ENCODE measurements around the gene BAG5.

BAG5 gene

GRCh38 chr14:103545915-103546651, 16.4 kb downstream of the BAG5 start:
- no peak for DNase-seq

- DNase-seq: no peak
Measured at GRCh38 chr14:103545219-103545914, 17.1 kb downstream of the BAG5 start.

GRCh38 chr14:103544388-103545218, 17.9 kb downstream of the BAG5 start:
- DNase-seq: no peak

GRCh38 chr14:103543721-103544387, 18.6 kb downstream of the BAG5 start:
- DNase-seq: no peak

DNA sequence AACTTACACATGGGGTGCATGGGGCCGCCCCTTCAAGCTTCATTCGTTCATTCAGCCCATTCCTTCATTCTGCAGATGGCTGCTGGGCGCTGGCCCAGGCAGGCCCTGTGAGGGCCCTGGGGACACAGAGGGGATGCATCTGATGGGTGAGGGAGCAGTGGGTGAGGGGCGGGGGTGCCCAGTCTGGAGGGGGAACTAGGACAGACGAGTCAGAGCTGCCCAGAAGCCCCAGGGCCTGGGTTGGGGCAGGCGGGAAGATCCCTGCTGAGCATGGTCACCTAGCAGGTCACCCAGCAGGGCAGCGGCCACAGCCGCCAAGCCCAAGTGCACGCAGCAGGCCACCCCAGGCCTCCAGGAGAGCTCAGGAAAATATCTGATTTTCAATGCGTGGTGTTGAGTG, 19.3 kb downstream of the BAG5 start:
- no peak for DNase-seq

DNA sequence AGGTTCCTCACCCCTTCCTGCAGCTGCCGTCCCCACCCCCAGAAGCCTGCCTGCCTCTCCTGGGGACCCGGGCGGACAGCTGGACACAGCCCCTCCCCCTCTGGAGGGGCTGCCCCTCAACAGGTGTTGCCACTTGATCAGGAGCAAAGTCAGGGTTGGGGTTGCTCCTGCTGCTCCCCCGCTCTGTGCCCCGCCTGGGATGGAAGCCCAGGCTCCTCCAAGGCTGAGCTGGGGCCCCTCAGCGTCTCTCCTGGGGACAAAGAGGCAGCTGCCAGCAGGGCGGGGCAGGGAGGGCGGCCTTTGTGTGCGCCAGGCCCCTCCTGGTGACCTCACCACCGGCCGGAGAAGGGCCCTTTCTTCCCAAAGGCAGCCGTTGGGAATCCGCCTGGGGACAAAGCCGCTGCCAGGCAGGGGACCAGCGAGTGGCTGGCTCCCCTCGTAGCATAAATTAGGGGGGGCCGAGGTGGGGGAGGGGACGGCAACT, 19.8 kb downstream of the BAG5 start:
- DNase-seq: no peak

- DNase-seq: no peak
Measured at GRCh38 chr14:103541709-103542604, 20.5 kb downstream of the BAG5 start.

GRCh38 chr14:103540821-103541708, 21.4 kb downstream of the BAG5 start:
- no peak for DNase-seq

- DNase-seq: no peak
Measured at GRCh38 chr14:103539056-103539825, 23.2 kb downstream of the BAG5 start.

- no peak for DNase-seq
Measured at GRCh38 chr14:103538291-103539055, 24.0 kb downstream of the BAG5 start.

GRCh38 chr14:103537175-103537990, 25.1 kb downstream of the BAG5 start:
- no peak for DNase-seq

- DNase-seq: no peak
Measured at GRCh38 chr14:103536693-103537092, 25.8 kb downstream of the BAG5 start.

DNA sequence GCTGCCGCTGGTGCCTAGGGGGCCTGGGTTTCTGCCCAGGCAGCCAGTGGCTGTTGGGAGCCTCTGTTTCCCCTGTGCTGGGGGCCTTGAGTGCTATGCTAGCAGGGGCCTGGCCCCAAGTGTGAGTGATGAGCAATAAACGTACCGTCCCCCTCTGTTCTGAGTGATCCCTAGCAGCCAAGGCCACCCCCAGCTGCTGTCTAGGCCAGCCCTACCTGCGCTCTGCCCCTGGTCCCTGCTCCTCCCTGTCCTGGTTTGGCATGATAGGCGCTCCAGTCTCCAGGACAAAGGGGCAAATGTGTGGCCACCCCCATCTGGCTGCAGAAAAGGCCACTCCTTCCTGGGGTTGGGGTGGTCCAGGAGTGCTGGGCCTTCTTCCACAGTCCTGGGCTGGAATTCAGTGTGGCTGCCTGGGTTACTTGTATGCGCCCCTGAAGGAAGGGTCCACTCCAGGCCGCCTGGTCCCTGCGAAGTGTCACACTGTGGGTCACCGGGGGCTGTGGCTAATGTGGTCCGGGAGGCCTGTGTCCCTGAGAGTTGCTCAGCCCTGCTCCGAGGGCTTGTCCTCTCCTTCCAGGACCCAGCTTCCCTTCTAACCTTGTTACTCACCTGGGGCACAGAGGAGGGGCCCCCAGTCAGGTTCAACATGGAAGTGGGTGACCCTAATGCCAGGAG, 26.4 kb downstream of the BAG5 start:
- DNase-seq: no peak

DNA sequence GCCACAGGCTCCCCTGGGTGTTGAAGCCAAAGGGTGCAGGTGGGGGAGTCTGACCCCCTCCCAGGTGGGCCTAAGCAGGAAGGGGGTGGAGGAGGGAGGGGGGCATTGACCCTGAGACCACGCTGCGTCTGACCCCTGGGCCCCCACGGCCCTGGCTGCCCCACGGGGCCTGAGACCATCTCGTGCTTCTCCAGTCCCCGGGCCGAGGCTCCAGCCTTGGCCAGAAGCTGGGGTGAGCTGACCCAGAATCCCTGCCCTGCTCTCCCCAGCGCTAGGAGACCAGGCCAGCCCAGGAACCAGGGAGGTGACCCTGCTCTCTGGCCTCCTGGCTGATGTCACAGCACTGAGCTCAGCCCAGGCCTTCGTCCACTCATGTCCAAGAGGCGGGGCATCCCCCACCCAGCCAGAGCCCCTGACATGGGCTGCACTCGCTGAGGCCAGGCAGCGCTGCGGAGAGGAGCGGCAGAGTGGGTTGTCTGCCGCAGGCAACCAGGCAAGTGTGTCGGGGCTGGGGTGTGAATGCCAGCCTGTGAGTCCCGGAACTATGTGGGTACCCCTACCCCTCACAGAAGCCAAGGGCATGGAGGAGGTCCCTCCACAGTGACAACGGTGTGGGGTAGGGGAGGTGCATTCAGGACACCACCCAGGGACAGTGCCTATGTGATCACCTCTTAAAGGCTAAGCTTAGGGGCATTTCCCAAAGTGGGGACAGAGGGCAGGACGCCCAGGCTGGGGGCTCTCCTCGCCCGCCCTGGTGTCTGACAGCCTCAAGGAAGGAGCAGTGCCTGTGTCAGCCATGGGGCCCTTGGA, 27.2 kb downstream of the BAG5 start:
- DNase-seq: no peak

DNA sequence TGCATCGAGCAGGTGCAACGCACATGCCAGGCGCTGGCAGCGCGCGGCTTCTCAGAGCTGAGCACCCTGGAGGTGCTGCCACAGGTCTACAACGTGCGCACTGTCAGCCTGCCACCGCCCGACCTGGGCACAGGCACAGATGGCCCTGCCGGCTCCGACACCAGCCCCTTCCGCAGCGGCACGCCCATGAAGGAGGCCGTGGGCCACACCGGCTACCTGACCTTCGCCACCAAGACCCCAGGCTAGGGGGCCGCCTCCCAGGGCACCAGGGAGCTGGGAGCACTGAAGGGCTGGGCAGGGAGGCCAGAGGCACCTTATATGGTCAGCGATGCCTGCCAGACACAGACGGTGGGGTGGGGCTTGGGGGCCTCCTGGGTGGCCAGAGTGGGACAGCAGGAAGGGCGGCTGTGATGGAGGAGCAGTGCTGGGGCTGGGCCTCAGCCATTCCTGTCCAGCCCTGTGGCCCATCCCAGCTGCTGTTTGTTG, 27.8 kb downstream of the BAG5 start:
- DNase-seq: no peak

DNA sequence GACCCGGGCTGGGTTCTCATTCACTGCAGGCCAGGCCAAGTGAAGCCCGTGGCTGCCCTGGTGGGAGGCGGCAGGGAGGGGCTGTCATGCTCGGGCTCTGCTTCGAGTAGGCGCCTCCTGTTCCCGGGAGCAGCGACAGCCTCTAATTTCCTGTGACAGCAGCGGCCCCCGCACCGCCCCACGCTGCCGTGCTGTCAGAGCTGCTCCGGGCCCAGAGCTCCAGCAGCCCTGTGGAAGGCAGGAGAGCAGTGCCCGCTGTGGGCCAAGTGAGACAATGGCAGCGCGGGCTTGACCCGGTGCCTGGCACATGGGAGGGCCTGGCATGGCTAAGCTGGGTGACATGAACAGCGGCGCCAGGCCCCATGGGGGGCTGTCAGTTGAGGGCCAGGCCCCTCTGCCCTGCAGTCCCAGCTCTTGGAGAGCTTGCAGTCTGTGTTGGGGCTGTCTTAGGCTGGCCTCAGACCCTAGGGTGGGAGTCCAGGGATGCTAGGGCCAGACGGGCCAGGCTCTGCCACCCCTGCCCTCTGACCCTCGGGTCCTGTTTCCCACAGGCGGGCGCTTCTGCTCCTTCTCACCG, 28.4 kb downstream of the BAG5 start:
- DNase-seq: no peak
